H9 (cell line): ENCODE results near the gene COL27A1. TPM values are rescaled to one million over a fixed set of nuclear protein-coding genes. Genes with fewer than 3 reads are reported as not detected.

ENCODE experiments used
- DNase-seq: peaks from one replicate; pipeline ENCODE4 v3.0.0-alpha.2; 2017
- H2AFZ ChIP-seq: one replicate; pipeline ENCODE4 v1.6.1; 2013; ENCODE audit warnings: mild to moderate bottlenecking, low read length, control low read depth, moderate library complexity
- H2AK5ac ChIP-seq: 2 replicates; pipeline ENCODE4 v1.6.1; 2013; ENCODE audit warnings: low read length, control low read depth, mixed read lengths; ENCODE audit not compliant: insufficient read length
- H2BK120ac ChIP-seq: one replicate; pipeline ENCODE4 v1.6.1; 2013; ENCODE audit warnings: low read depth, mild to moderate bottlenecking, low read length, control low read depth, inconsistent platforms; ENCODE audit not compliant: poor library complexity, severe bottlenecking
- H2BK12ac ChIP-seq: 2 replicates; pipeline ENCODE4 v1.6.1; 2013; ENCODE audit warnings: low read length, control low read depth, mixed read lengths, low read depth; ENCODE audit not compliant: insufficient read length
- H2BK15ac ChIP-seq: 2 replicates; pipeline ENCODE4 v1.6.1; 2013; ENCODE audit warnings: low read depth, low read length, control low read depth
- H2BK20ac ChIP-seq: one replicate; pipeline ENCODE4 v1.6.1; 2013; ENCODE audit warnings: low read depth, mild to moderate bottlenecking, low read length, control low read depth, inconsistent platforms; ENCODE audit not compliant: poor library complexity, severe bottlenecking
- H2BK5ac ChIP-seq: 2 replicates; pipeline ENCODE4 v1.6.1; 2013; ENCODE audit warnings: low read length, control low read depth, mixed read lengths; ENCODE audit not compliant: insufficient read length
- H3K14ac ChIP-seq: 2 replicates; pipeline ENCODE4 v1.6.1; 2013; ENCODE audit warnings: low read length, control low read depth; ENCODE audit not compliant: insufficient read depth
- H3K18ac ChIP-seq: 2 replicates; pipeline ENCODE4 v1.6.1; 2013; ENCODE audit warnings: low read depth, mild to moderate bottlenecking, mixed read lengths, low read length, control low read depth; ENCODE audit not compliant: insufficient read length
- H3K23ac ChIP-seq: 2 replicates; pipeline ENCODE4 v1.6.1; 2013; ENCODE audit warnings: low read length, control low read depth, mixed read lengths, low read depth; ENCODE audit not compliant: insufficient read length
- H3K23me2 ChIP-seq: 2 replicates; pipeline ENCODE4 v1.6.1; 2013; ENCODE audit warnings: low read depth, mild to moderate bottlenecking, mixed read lengths, low read length, control low read depth; ENCODE audit not compliant: insufficient read length, poor library complexity, severe bottlenecking
- H3K27ac ChIP-seq: 2 replicates; pipeline ENCODE4 v1.5.1; 2013; ENCODE audit warnings: low read length, control low read depth, mixed read lengths, low read depth; ENCODE audit not compliant: insufficient read length
- H3K27me3 ChIP-seq: 2 replicates; pipeline ENCODE4 v1.6.1; 2013; ENCODE audit warnings: low read length, control low read depth, inconsistent platforms; ENCODE audit not compliant: insufficient read depth
- H3K4ac ChIP-seq: 2 replicates; pipeline ENCODE4 v1.6.1; 2013; ENCODE audit warnings: low read depth, mild to moderate bottlenecking, control low read depth, inconsistent platforms, low read length, moderate library complexity
- H3K4me1 ChIP-seq: 2 replicates; pipeline ENCODE4 v1.6.1; 2013; ENCODE audit warnings: low read length, control low read depth, inconsistent platforms; ENCODE audit not compliant: insufficient read depth
- H3K4me2 ChIP-seq: 2 replicates; pipeline ENCODE4 v1.6.1; 2013; ENCODE audit warnings: low read length, control low read depth, mixed read lengths; ENCODE audit not compliant: insufficient read length, insufficient read depth
- H3K56ac ChIP-seq: 2 replicates; pipeline ENCODE4 v1.6.1; 2013; ENCODE audit warnings: low read depth, mild to moderate bottlenecking, mixed read lengths, low read length, control low read depth; ENCODE audit not compliant: insufficient read length
- H3K79me1 ChIP-seq: 2 replicates; pipeline ENCODE4 v1.6.1; 2013; ENCODE audit warnings: low read depth, mild to moderate bottlenecking, moderate library complexity, low read length, control low read depth, inconsistent platforms; ENCODE audit not compliant: insufficient read depth, poor library complexity, severe bottlenecking
- H3K79me2 ChIP-seq: 2 replicates; pipeline ENCODE4 v1.6.1; 2013; ENCODE audit warnings: low read length, control low read depth, inconsistent platforms; ENCODE audit not compliant: insufficient read depth
- H3K9ac ChIP-seq: 2 replicates; pipeline ENCODE4 v1.6.1; 2013; ENCODE audit warnings: low read length, control low read depth, mixed read lengths; ENCODE audit not compliant: insufficient read length; ENCODE audit errors: extremely low read depth
- H3K9me3 ChIP-seq: one replicate; pipeline ENCODE4 v1.6.1; 2013; ENCODE audit warnings: low read depth, low read length, inconsistent platforms; ENCODE audit not compliant: control insufficient read depth
- H3T11ph ChIP-seq: one replicate; pipeline ENCODE4 v1.6.1; 2013; ENCODE audit warnings: mild to moderate bottlenecking, low read length, control low read depth, inconsistent platforms
- H4K20me1 ChIP-seq: one replicate; pipeline ENCODE4 v1.6.1; 2013; ENCODE audit not compliant: control insufficient read depth, insufficient read length, insufficient read depth
- H4K5ac ChIP-seq: 2 replicates; pipeline ENCODE4 v1.6.1; 2013; ENCODE audit warnings: low read depth, mild to moderate bottlenecking, mixed read lengths, low read length, control low read depth; ENCODE audit not compliant: insufficient read length
- H4K8ac ChIP-seq: replicated peaks from 2 replicates; pipeline ENCODE4 v1.6.1; 2013; ENCODE audit warnings: low read length, control low read depth, mixed read lengths, low read depth; ENCODE audit not compliant: insufficient read length
- H4K91ac ChIP-seq: 2 replicates; pipeline ENCODE4 v1.6.1; 2013; ENCODE audit warnings: low read depth, mild to moderate bottlenecking, moderate library complexity, mixed read lengths, low read length, control low read depth; ENCODE audit not compliant: insufficient read length
- H3K27ac Mint-ChIP-seq, 3 experiments: 2 replicates in 2 of 3; 3 replicates in 1 of 3; pipeline ENCODE4 v1.8.0; 2020 to 2021; ENCODE audit warnings: mixed read lengths in 3 of 3, mild to moderate bottlenecking in 1 of 3, moderate library complexity in 1 of 3
- H3K27me3 Mint-ChIP-seq: 2 replicates; pipeline ENCODE4 v1.8.0; 2021; ENCODE audit warnings: low read depth, mild to moderate bottlenecking, moderate library complexity, mixed read lengths
- H3K36me3 Mint-ChIP-seq, 3 experiments: 2 replicates in 2 of 3; 3 replicates in 1 of 3; pipeline ENCODE4 v1.8.0; 2020 to 2021; ENCODE audit warnings: low read depth in 3 of 3, mixed read lengths in 3 of 3; ENCODE audit not compliant: insufficient read depth in 1 of 3
- H3K4me1 Mint-ChIP-seq, 2 experiments: 2 replicates each; pipeline ENCODE4 v1.8.0; 2020; ENCODE audit warnings: mixed read lengths in 2 of 2
- H3K4me3 Mint-ChIP-seq, 2 experiments: 2 replicates in 1 of 2; 3 replicates in 1 of 2; pipeline ENCODE4 v1.8.0; 2020 to 2021; ENCODE audit warnings: mild to moderate bottlenecking in 2 of 2, mixed read lengths in 2 of 2, moderate library complexity in 1 of 2
- H3K9me3 Mint-ChIP-seq, 2 experiments: 2 replicates in 1 of 2; 3 replicates in 1 of 2; pipeline ENCODE4 v1.8.0; 2020; ENCODE audit warnings: mild to moderate bottlenecking in 2 of 2, mixed read lengths in 2 of 2, moderate library complexity in 1 of 2
- CTCF ChIP-seq: fragments of 200-600 bp; sonication (generic); conservative IDR thresholded peaks from 3 replicates; pipeline ENCODE4 v1.8.0; 2021; ENCODE audit warnings: antibody characterized with exemption, mild to moderate bottlenecking
- WGBS: extraction: QIAGEN DNeasy Blood & Tissue Kit; methylation state at CpG from one replicate; pipeline ENCODE4 v1.1.7; 2013; ENCODE audit warnings: missing lambda C conversion rate, low lambda C conversion rate, mixed read lengths; ENCODE audit not compliant: insufficient read length; ENCODE audit errors: extremely low coverage; 5-methylcytosine and 5-hydroxymethylcytosine counted together
- total RNA-seq: library from RNA; stranded (reverse); gene quantifications from 2 replicates; pipeline ENCODE4 v1.2.1, GENCODE V29; 2021

COL27A1 gene
- total RNA-seq, 1 experiment from 2014 or later = 17.9 TPM

DNA sequence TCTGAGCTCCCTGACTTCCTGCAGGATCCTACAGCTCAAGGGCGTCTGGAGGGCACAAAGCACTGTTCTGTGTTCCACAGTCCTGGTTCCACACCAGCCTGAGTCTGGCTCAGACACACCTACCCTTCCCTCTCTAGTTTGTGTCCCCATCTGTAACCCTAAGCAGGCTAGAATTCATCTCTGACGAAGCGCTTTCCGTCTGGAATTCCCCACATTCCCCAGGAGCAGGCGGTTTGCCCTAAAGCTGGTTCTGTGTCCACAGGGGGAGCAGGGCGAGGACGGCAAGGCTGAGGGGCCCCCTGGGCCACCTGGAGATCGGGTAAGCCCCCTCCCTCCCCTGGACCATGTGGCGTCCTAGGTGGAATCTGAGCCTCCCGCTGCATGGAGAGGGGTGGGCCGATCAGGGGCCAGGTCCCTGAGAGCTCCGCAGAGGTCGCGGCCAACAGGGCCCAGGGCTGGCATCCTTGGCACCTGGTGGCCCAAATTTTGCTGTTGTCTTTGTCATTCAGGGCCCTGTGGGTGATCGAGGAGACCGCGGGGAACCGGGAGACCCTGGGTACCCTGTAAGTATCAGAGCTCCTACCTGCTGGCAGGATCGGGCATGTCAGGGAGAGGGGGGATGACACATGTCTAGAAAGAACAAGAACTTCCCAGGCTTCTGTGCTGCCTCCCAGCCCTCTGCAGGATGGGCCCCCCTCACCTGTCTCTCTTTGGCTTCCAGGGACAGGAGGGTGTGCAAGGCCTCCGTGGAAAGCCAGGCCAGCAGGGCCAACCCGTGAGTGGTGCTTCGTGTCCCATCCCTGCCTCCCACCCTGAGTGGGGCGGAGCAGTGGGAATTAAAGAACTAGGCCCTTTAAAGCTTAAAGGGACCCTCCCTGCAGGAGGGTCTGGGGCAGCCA lies 133.1 kb downstream of the COL27A1 start:
- peak overlapping the region; percentile 62 for H3K14ac ChIP-seq
- no peaks in the 10 kb centered on the region for H3K79me1 ChIP-seq
- 0 out of 2 replicates have a peak, but pooled peaks cover 3% of the 10 kb centered on the region for H3K4me1 ChIP-seq
- no peaks in the 10 kb centered on the region for H3K27me3 ChIP-seq
- H2BK5ac ChIP-seq = no peak overlapping the region
- peak; percentile 56 for DNase-seq
- H3T11ph ChIP-seq = no peak overlapping the region
- peak overlapping the region in 1 of 2 experiments; percentile 23; a peak in 1 of 5 replicates for H3K4me3 Mint-ChIP-seq
- no peaks in the 10 kb centered on the region for H3K9me3 ChIP-seq
- no peak overlapping the region for H2BK20ac ChIP-seq
- H4K20me1 ChIP-seq = no peaks in the 10 kb centered on the region
- H3K9ac ChIP-seq = no peak overlapping the region
- no peak overlapping the region for H2AFZ ChIP-seq
- no peak overlapping the region for H4K91ac ChIP-seq
- no peak overlapping the region for H3K27ac ChIP-seq
- H2BK15ac ChIP-seq = no peak overlapping the region
- no peak overlapping the region for H4K8ac ChIP-seq
- TF ChIP-seq CTCF = no peak
- H2BK12ac ChIP-seq = no peak overlapping the region
- peaks cover 7 to 19% (median 9%) of the 10 kb centered on the region in 3 experiments for H3K36me3 Mint-ChIP-seq
- peak overlapping the region; percentile 59 for H3K18ac ChIP-seq
- no peak overlapping the region for H2AK5ac ChIP-seq
- H3K23ac ChIP-seq = no peak overlapping the region
- no peaks in the 10 kb centered on the region for H3K27me3 Mint-ChIP-seq
- H3K27ac Mint-ChIP-seq = peak overlapping the region in 2 of 3 experiments; percentile 79 to 92; a peak in 3 of 7 replicates
- H3K4me2 ChIP-seq = no peak overlapping the region
- H3K4ac ChIP-seq = no peak overlapping the region
- H2BK120ac ChIP-seq = no peak overlapping the region
- H3K9me3 Mint-ChIP-seq = no peaks in the 10 kb centered on the region; a peak in 1 of 5 replicates
- H3K23me2 ChIP-seq = no peaks in the 10 kb centered on the region
- H3K4me1 Mint-ChIP-seq = peaks cover 14 to 29% of the 10 kb centered on the region in 2 experiments
- H3K56ac ChIP-seq = no peak overlapping the region
- no peaks in the 10 kb centered on the region for H3K79me2 ChIP-seq
- no CpG with 5 or more reads among the region's 23 CpGs for WGBS
- H4K5ac ChIP-seq = no peak overlapping the region
